Measurements from ENCODE around the gene UBE2Q2.

DNA sequence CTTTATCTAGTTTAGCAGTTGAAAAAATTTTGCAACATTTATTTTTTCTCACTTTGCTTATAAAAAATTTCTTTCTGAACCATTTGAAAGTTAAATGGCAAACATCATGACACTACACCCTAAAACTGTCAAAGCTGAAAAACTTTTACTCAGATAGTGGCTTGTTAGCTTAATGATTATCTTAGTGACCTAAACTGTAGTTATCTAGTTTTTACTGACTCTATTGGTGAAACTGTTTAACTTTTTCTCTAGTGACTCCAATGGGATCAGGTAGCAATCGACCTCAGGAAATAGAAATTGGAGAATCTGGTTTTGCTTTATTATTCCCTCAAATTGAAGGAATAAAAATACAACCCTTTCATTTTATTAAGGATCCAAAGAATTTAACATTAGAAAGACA lies 73.7 kb downstream of the UBE2Q2 start:
- no peak for TF ChIP-seq CTCF (IDR thresholded peaks at IDR 0.05; ENCODE audit: low read depth, low read length)
- no peak for TF ChIP-seq EZH2phosphoT487 (IDR thresholded peaks at IDR 0.05; ENCODE audit: low read depth)
